NCI-H2196 (cell line): Measurements from ENCODE around the gene MRPS31.
"Not testable (repeated sequence)": the region's sequence is repeated elsewhere in the genome, so short reads cannot be mapped to it uniquely, and the experiment has no call there.

Source experiments
- DNase-seq: peaks from one replicate; lab custom pipeline; 2025; ENCODE audit not compliant: unreplicated experiment; lab: John Stamatoyannopoulos, UW

Gene MRPS31

GRCh38 chr13:40790154-40790616 lies 19.2 kb upstream of the MRPS31 start:
- no peak for DNase-seq

GRCh38 chr13:40789275-40790153 lies 18.5 kb upstream of the MRPS31 start, which contains the start of gene SLC25A15:
SLC25A15 (plus strand) TSS chr13:40789611; CDS start chr13:40793227, 3,616 bp downstream.
- DNase-seq: peak; percentile 48

- not testable (repeated sequence) for DNase-seq
Observed at GRCh38 chr13:40788540-40789274, 17.7 kb upstream of the MRPS31 start.

GRCh38 chr13:40787062-40787461 lies 16.1 kb upstream of the MRPS31 start:
- DNase-seq: no peak

GRCh38 chr13:40786568-40786996 lies 15.6 kb upstream of the MRPS31 start:
- DNase-seq: no peak

GRCh38 chr13:40784540-40784939 lies 13.6 kb upstream of the MRPS31 start:
- no peak for DNase-seq

GRCh38 chr13:40782971-40783370 lies 12.0 kb upstream of the MRPS31 start:
- not testable (repeated sequence) for DNase-seq

GRCh38 chr13:40781717-40782116 lies 10.7 kb upstream of the MRPS31 start:
- no peak for DNase-seq

- DNase-seq: no peak
Observed at GRCh38 chr13:40780822-40781401, 9.9 kb upstream of the MRPS31 start.

- DNase-seq: no peak
Observed at GRCh38 chr13:40779796-40780285, 8.9 kb upstream of the MRPS31 start.

- no peak for DNase-seq
Observed at GRCh38 chr13:40779049-40779448, 8.1 kb upstream of the MRPS31 start.

- DNase-seq: no peak
Observed at GRCh38 chr13:40777809-40778175, 6.8 kb upstream of the MRPS31 start.

GRCh38 chr13:40777166-40777808 lies 6.3 kb upstream of the MRPS31 start:
- no peak for DNase-seq

- DNase-seq: no peak
Observed at GRCh38 chr13:40776681-40777165, 5.7 kb upstream of the MRPS31 start.

GRCh38 chr13:40776232-40776631 lies 5.2 kb upstream of the MRPS31 start:
- DNase-seq: no peak

- no peak for DNase-seq
Observed at GRCh38 chr13:40774672-40775071, 3.7 kb upstream of the MRPS31 start.

GRCh38 chr13:40772765-40773473 lies 1.9 kb upstream of the MRPS31 start:
- DNase-seq: no peak

GRCh38 chr13:40770609-40770933 lies 419 bp downstream of the MRPS31 start:
- no peak for DNase-seq

GRCh38 chr13:40769970-40770369 lies 1.0 kb downstream of the MRPS31 start:
- no peak for DNase-seq

GRCh38 chr13:40765602-40766001 lies 5.4 kb downstream of the MRPS31 start:
- no peak for DNase-seq
